Breast epithelium (tissue), 3 donors: Measurements from ENCODE around the gene SPRY1.

ENCODE experiments used
- POLR2A ChIP-seq: fragments of 450-650 bp; IDR thresholded peaks from one replicate; pipeline ENCODE4 v1.6.1; 2016; ENCODE audit warnings: antibody characterized with exemption, mild to moderate bottlenecking, moderate library complexity
- POLR2AphosphoS5 ChIP-seq, 3 donors: sonication (generic); formaldehyde crosslinking; IDR thresholded peaks; one replicate each; pipeline ENCODE4 v1.6.1; 2017; ENCODE audit warnings: antibody characterized with exemption in 3 of 3
- TF ChIP-seq, protein P1 (sequence below), 3 donors: fragments of 450-650 bp; IDR thresholded peaks; one replicate each; pipeline ENCODE4 v1.5.1; 2016 to 2017; ENCODE audit warnings: antibody characterized with exemption in 3 of 3, mild to moderate bottlenecking in 3 of 3, moderate library complexity in 3 of 3

- TF ChIP-seq, protein P1, sequence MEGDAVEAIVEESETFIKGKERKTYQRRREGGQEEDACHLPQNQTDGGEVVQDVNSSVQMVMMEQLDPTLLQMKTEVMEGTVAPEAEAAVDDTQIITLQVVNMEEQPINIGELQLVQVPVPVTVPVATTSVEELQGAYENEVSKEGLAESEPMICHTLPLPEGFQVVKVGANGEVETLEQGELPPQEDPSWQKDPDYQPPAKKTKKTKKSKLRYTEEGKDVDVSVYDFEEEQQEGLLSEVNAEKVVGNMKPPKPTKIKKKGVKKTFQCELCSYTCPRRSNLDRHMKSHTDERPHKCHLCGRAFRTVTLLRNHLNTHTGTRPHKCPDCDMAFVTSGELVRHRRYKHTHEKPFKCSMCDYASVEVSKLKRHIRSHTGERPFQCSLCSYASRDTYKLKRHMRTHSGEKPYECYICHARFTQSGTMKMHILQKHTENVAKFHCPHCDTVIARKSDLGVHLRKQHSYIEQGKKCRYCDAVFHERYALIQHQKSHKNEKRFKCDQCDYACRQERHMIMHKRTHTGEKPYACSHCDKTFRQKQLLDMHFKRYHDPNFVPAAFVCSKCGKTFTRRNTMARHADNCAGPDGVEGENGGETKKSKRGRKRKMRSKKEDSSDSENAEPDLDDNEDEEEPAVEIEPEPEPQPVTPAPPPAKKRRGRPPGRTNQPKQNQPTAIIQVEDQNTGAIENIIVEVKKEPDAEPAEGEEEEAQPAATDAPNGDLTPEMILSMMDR (IDR thresholded peaks at IDR 0.05) = no peak
- TF ChIP-seq POLR2AphosphoS5 (IDR thresholded peaks at IDR 0.05) (no peak), POLR2A (no peak)
These were observed 19.4 kb downstream of the SPRY1 start for GRCh38 chr4:123415977-123416376.
